IPS DF 6.9 (cell line): ENCODE measurements around the gene RASGRP2.
A peak's percentile ranks its signal among the peaks of the same experiment; 100 is the strongest.

ENCODE experiments used
- DNase-seq: peaks from one replicate; pipeline ENCODE4 v3.0.0-alpha.2; 2013; ENCODE audit warnings: low read depth, low spot score
- H3K27ac ChIP-seq: one replicate; pipeline ENCODE4 v1.5.1; 2013; ENCODE audit warnings: low read length, control low read depth
- H3K27me3 ChIP-seq: 2 replicates; pipeline ENCODE4 v1.6.1; 2013; ENCODE audit warnings: mild to moderate bottlenecking, low read length; ENCODE audit not compliant: control insufficient read depth, insufficient read depth
- H3K36me3 ChIP-seq: 2 replicates; pipeline ENCODE4 v1.6.1; 2013; ENCODE audit warnings: low read length; ENCODE audit not compliant: control insufficient read depth, insufficient read depth
- H3K4me1 ChIP-seq: 2 replicates; pipeline ENCODE4 v1.6.1; 2013; ENCODE audit warnings: low read length; ENCODE audit not compliant: control insufficient read depth, insufficient read depth
- H3K4me3 ChIP-seq: 2 replicates; pipeline ENCODE4 v1.5.1; 2013; ENCODE audit warnings: mild to moderate bottlenecking, low read length
- H3K9me3 ChIP-seq: 2 replicates; pipeline ENCODE4 v1.6.1; 2013; ENCODE audit warnings: low read length, inconsistent platforms; ENCODE audit not compliant: control insufficient read depth, insufficient read depth
- WGBS: extraction: QIAGEN DNeasy Blood & Tissue Kit; methylation state at CpG from one replicate; pipeline ENCODE4 v1.1.7; 2013; ENCODE audit warnings: mixed read lengths, missing lambda C conversion rate; ENCODE audit not compliant: insufficient read length, insufficient coverage; 5-methylcytosine and 5-hydroxymethylcytosine counted together

RASGRP2 gene

GRCh38 chr11:64743591-64744543 is at the start of gene RASGRP2:
RASGRP2 (minus strand) TSS chr11:64744142; CDS start chr11:64742866, 1,276 bp downstream.
- H3K27ac ChIP-seq = no peak within 1 kb of the TSS
- WGBS = no CpG with 5 or more reads among the region's 57 CpGs
- no peaks in the 10 kb centered on the region for H3K9me3 ChIP-seq
- no peaks in the 10 kb centered on the region for H3K36me3 ChIP-seq
- no peak for DNase-seq
- peaks cover 16% of the 10 kb centered on the region for H3K4me1 ChIP-seq
- H3K4me3 ChIP-seq = peak within 1 kb of the TSS; percentile 54; the same call in 1 of the 2 replicates
- no peaks in the 10 kb centered on the region; the same call in 1 of the 2 replicates for H3K27me3 ChIP-seq

GRCh38 chr11:64792482-64792881 is 48.5 kb upstream of the RASGRP2 start:
- Histone ChIP-seq H3K4me1 (no peaks in the 10 kb centered on the region), H3K9me3 (no peaks in the 10 kb centered on the region), H3K27ac (no peak overlapping the region), H3K36me3 (peaks cover 8% of the 10 kb centered on the region), H3K4me3 (no peak overlapping the region), H3K27me3 (no peaks in the 10 kb centered on the region)
- DNase-seq = no peak
- WGBS = no CpG with 5 or more reads among the region's 4 CpGs

DNA sequence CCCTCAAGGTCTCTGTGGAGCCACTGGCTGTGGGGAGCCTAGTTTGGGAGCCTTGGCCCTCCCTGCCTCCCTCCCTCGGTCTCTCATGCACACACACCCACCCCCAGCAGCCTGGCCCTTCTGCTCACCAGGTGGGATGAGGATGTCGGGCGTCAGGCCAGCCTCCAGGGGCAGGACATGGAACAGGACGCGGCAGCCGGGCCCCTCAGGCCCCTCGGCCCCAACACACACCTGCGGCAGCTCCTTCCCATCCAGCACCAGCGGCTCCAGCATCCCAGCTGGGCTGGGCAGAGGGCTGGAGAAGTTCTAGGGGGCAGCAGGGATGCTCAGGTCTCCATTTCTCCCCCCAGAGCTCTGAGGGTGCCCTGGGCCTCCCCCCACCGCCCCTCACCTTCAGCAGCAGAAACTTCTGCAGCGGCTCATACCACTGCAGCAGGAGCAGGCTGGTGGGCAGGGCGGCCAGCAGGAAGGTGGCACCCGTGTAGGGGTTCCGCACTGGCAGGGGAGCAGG is 47.9 kb upstream of the RASGRP2 start:
- Histone ChIP-seq H3K36me3 (peaks cover 8% of the 10 kb centered on the region), H3K27me3 (no peaks in the 10 kb centered on the region), H3K9me3 (no peaks in the 10 kb centered on the region), H3K4me3 (no peak overlapping the region), H3K27ac (no peak overlapping the region), H3K4me1 (no peaks in the 10 kb centered on the region)
- no peak for DNase-seq
- WGBS = no CpG with 5 or more reads among the region's 14 CpGs

DNA sequence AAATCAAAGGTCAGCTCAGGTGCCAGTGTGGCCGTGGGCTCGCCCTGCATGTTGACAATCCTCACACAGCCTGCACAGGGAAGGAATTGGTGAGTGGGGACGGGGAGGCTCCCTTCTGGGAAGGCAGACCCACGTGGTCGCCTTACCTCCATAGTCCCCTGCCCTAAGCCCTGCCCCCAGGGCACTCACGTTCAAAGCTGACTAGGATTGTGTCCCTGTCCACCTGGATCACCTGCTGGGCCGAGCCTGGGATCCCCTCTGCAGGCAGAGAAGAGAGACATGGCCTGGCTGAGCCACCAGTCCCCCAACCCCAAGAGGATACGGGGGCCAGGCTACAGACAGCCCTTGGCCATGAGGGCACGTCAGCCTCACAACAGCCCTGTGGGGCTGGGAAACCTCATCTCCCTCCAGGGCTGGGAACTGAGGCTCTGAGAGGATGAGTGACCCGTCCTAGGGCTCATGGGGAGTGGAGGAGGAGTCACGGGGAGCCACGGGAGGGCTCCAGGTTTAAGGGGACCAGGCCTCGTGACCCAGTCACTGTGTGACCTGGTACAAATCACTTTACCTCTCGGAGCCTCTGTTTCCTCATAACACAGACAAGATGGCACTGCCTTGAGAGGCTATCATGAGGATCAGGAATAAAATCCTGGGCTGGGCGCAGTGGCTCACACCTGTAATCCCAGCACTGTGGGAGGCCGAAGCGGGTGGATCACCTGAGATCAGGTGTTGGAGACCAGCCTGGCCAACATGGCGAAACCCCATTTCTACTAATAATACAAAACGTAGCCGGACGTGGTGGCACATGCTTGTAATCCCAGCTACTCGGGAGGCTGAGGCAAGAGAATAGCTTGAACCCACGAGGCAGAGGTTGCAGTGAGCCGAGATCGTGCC is 46.5 kb upstream of the RASGRP2 start:
- no peak for DNase-seq
- H3K27ac ChIP-seq = no peak overlapping the region
- no peaks in the 10 kb centered on the region for H3K4me1 ChIP-seq
- H3K36me3 ChIP-seq = peaks cover 5% of the 10 kb centered on the region; the same call in 1 of the 2 replicates
- H3K4me3 ChIP-seq = no peak overlapping the region
- H3K27me3 ChIP-seq = no peaks in the 10 kb centered on the region
- no peaks in the 10 kb centered on the region for H3K9me3 ChIP-seq
- WGBS = no CpG with 5 or more reads among the region's 25 CpGs

DNA sequence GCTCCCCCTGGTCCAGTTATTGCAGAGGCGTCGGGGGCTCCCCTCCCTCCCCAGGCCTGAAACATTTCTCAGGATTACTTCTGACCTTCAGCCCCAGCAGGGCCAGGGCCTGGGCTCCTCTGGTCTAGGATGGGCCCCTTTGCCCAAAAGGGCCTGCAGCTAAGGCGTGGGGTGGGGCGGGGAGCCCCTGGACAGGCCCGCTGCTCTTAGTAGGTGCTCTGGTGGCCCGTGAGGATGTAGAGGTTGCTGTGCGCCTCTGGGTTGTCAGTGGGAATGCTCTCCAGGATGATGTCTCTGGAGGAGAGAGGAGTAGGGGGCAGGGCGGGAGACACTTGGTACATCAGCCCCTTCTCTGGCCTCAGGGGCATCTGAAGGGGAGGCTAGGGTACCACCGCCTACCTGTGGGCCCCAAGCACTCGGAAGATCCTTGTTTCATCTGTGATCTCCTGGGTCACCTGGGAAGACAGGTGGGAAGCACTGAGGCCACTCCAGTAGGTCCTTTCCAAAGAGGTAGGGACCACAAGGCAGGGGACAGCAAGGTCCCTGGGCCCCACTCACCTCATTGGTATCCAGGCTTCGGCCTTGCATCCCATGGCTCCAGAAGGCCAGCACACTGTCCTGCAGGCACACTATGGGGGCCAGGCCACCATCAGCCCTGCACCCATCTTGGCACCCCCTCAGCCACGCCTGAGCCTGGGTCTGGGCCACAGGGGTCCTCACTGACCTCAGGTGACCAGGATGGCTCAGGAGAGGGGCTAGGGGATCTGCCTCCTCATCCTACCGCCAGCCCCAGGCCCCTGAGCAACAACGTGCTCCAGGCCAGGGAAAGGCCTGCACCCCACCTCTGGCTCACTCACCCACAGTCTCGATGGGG is 45.6 kb upstream of the RASGRP2 start:
- peaks cover 5% of the 10 kb centered on the region; the same call in 1 of the 2 replicates for H3K36me3 ChIP-seq
- WGBS = no CpG with 5 or more reads among the region's 15 CpGs
- H3K27me3 ChIP-seq = no peaks in the 10 kb centered on the region
- no peak for DNase-seq
- H3K4me1 ChIP-seq = no peaks in the 10 kb centered on the region
- H3K9me3 ChIP-seq = no peaks in the 10 kb centered on the region
- H3K27ac ChIP-seq = no peak overlapping the region
- no peak overlapping the region for H3K4me3 ChIP-seq

GRCh38 chr11:64788321-64789215 is 44.6 kb upstream of the RASGRP2 start:
- no peaks in the 10 kb centered on the region for H3K9me3 ChIP-seq
- no peak overlapping the region for H3K4me3 ChIP-seq
- no peaks in the 10 kb centered on the region for H3K4me1 ChIP-seq
- H3K27ac ChIP-seq = no peak overlapping the region
- DNase-seq = no peak
- H3K27me3 ChIP-seq = no peaks in the 10 kb centered on the region
- WGBS = no CpG with 5 or more reads among the region's 9 CpGs
- peaks cover 5% of the 10 kb centered on the region; the same call in 1 of the 2 replicates for H3K36me3 ChIP-seq

DNA sequence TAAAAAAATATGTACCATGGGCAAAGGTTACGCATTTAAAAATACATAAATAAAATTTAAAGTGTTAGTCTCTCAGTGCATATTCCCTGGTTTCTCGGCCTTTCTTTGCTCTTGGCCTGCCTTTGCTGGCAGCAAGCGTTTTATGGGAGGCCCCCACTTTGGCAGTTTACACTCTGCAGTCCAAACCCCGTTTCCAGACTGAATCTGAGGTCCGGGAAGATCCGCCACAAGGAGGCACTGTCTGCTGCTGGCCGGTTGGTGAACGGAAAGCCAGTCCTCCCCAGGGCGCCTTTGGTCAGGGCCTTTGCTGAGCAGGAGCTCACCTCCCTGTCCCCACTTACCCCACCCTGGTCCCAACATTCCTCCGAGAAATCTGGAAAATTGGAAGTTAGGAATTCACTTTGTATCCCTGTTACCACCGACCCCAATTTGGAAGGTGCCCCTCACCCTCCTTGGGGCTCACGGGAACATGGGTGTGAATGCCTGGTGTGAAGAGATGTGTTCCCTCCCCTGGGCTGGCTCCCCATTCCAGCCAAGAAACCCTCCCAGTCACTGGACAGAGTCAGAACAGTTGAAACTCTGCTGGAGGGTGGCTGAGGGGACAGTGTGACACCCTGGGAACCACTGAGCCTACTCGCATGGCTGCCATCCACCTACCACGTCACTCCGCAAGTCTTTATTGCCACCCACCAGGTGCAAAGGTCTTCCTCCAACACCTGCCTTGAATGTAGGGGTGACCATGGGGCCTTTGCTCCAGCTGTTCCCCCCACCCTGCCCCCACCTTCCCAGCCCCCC is 43.8 kb upstream of the RASGRP2 start:
- H3K36me3 ChIP-seq = peaks cover 5% of the 10 kb centered on the region; the same call in 1 of the 2 replicates
- no peaks in the 10 kb centered on the region for H3K27me3 ChIP-seq
- no peak overlapping the region for H3K27ac ChIP-seq
- no peak overlapping the region for H3K4me3 ChIP-seq
- H3K4me1 ChIP-seq = no peaks in the 10 kb centered on the region
- WGBS = no CpG with 5 or more reads among the region's 15 CpGs
- DNase-seq = no peak
- no peaks in the 10 kb centered on the region for H3K9me3 ChIP-seq

GRCh38 chr11:64786308-64786707 is 42.4 kb upstream of the RASGRP2 start:
- H3K36me3 ChIP-seq = peaks cover 5% of the 10 kb centered on the region; the same call in 1 of the 2 replicates
- no CpG with 5 or more reads among the region's 10 CpGs for whole genome bisulfite sequencing

More at GRCh38 chr11:64786308-64786707, 42.4 kb upstream of the RASGRP2 start:
- Histone ChIP-seq H3K27ac (no peak overlapping the region), H3K9me3 (no peaks in the 10 kb centered on the region), H3K27me3 (no peaks in the 10 kb centered on the region), H3K4me3 (no peak overlapping the region), H3K4me1 (no peaks in the 10 kb centered on the region)
- DNase-seq = no peak
